GM18508 (cell line): ENCODE measurements around the gene PROSER3.

Experiments used
- ATAC-seq: cut with Tn5 transposase; IDR thresholded peaks from one replicate; pipeline ENCODE4 v1.9.1; 2021; ENCODE audit warnings: moderate number of reproducible peaks; ENCODE audit not compliant: insufficient read depth, unreplicated experiment

The PROSER3 gene

GRCh38 chr19:35736913-35737886, 20.8 kb upstream of the PROSER3 start:
- no peak for ATAC-seq

DNA sequence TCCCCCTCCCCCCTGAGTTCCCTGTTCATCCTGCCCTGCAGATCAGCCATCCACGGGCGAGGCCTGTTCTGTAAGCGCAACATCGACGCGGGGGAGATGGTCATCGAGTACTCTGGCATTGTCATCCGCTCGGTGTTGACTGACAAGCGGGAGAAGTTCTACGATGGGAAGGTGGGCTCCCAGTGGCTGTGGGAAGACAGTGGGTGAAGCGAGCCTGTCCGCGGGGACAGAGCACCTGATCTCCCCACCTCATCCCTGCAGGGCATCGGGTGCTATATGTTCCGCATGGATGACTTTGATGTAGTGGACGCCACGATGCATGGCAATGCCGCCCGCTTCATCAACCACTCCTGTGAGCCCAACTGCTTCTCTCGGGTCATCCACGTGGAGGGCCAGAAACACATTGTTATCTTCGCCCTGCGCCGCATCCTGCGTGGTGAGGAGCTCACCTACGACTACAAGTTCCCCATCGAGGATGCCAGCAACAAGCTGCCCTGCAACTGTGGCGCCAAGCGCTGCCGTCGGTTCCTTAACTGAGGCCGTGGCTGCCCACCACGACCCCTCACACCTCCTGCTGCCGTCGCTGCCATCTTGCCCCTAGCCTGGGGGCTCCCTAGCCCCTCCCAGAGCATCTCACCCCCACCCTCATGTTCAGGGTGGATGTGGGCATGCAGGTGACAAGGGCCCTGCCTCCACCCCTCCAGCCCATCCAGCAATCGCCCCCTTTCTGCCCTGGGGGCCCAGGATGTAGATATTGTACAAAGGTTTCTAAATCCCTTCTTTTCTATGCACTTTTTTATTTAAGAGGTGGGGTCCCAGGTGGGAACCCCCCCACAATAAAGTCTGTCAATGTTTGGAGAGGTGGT, 19.7 kb upstream of the PROSER3 start:
- no peak for ATAC-seq

- ATAC-seq: no peak
Measured at GRCh38 chr19:35738887-35739229, 19.1 kb upstream of the PROSER3 start.

DNA sequence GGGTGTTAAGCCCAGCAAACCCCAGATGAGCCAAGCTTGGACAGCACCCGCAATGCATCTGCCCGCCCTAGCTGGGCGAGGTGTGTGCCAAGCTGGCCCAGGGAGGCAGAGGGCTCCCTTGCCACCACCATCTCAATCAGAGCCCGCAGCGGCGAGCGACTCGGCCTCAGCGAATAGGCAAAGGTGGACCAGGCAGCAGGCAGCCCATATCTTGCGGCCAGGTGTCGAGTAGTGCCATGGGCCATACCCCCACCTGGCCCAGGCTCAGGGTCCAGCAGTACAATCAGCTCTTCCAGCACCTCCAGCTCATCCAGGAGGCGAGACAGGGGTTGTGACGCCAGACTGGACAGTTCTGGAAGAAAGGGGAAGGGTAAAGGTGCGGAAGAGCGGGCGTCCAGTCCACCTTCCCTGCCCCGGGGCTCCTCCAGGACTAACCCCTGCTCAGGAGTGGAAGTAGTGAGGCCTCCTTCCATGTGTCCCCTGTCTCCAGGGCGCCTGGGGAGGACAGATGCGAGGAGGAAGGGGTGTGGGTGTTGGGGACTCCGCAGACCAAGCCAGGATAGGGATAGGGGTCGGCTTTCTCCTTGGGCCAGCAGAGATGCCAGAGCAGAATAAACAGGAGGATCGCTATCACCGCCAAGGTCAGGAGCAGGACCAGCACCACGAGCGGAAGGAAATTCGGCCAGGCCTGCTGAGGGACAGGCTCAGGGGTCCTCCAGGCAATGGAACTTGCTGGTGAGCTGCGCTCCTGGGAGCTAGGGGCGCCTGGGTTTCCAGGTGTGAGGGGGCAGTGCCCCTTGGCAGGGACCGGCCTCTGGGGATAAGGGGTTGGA, 18.5 kb upstream of the PROSER3 start:
- no peak for ATAC-seq

DNA sequence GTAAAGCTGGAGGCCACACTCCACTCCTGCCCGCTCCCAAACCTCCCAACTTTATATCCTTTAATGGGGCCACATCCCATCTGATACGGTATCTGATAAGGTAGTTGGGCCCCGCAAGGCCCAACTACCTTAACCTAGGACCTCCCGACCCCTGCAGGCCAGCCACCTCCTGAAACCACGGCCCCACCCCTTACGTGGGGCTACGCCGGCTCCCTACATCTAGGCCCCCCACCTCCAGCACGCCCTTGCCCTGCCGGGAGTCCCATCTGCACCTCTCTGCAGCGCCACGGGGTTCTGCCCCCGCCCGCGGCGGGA, 17.9 kb upstream of the PROSER3 start:
- ATAC-seq: no peak

- no peak for ATAC-seq
Measured at GRCh38 chr19:35740423-35741202, 17.4 kb upstream of the PROSER3 start.

DNA sequence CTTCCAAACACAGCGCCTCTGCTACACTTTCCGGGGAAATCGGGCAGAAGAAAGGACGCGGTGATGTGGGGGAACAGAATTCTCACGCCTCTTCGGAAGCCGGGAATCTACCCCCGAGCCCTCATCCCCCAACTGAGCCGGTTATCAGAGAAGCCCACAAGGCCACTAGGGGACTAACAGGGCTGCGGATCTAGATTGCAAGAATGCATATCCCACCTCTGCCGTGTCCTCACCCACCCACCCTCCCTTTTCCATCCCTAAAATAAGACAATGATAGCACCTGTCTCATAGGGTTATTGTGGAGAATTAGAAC, 16.8 kb upstream of the PROSER3 start:
- ATAC-seq: no peak

DNA sequence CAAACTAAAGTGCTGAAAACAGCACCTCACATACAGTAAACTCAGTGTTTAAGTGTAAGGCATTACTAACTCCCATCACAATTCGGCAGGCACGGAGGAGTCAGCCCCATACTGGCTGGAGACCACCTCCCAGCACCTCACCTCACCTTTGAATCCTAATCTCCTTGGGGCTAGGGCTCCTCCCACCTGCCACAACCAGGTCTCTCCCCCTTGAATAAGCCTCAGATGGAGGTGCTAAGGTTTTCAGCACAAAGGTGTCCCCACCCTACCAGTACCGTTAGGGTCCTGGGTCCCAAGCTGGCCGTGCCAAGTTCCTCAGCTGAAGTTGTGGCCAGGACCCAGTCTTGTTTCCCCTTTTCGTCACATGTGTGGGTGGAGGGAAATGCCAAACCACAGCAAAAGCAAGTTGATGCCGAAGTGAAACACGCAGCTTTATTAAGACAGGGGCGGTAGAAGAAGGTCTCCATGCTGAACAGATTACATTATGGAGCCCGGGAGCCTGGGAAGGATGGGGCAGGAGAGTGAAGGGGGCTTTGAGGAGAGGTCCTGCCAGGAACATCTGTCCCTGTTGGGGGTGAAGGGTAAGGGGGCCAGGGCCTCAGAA, 15.8 kb upstream of the PROSER3 start, which contains the start of gene IGFLR1:
TSS of gene IGFLR1 (minus strand) at position 332 of the 604 bp plus-strand sequence. CDS start 1,272 bp downstream, outside the sequence.
- no peak for ATAC-seq

- ATAC-seq: no peak
Measured at GRCh38 chr19:35743640-35744429, 14.1 kb upstream of the PROSER3 start.

DNA sequence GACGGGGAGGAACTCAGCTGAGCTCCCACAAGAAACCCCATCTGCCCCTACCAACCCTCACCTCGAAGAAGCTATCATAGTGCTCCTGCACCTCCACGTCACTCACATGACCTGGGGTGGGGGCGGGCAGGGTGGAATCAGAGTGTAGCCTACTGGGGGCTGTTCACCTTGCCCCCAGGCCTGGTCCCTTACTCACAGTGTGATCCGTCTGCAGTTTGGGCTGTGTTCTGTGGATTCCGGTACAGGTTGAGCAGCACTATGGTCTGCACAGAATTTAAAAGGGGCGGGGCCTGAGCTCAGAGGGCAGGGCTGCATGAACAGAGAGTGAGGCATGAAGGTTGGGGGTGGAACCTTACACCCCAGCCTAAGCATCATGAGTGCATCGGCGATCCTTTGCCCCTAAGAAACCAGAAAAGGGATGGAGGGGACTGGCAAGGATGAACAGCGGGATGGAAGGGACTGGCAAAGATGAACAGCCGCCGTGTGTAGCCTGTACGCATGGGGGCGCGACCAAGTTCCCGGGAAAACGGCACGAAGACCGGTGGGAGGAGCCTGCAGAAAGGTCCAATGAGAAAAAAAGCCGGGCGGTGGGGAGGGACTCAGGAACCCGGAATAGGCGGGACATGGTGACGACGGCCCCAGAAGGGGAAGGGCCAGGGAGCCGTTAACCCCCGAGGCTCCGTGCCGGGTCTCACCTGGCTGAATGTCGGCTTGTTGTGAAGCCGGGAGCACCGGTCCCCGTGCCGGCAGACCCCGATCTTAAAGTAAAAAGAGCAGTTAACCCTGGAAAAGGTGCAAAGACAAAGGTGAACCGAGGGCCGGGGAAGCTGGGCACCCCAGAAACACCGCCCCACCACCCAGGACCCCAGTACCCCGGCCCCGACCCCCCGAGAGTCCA, 13.3 kb upstream of the PROSER3 start:
- no peak for ATAC-seq

- no peak for ATAC-seq
Measured at GRCh38 chr19:35745328-35746086, 12.5 kb upstream of the PROSER3 start, which contains the start of the genes PSENEN and U2AF1L4. TSS of gene PSENEN (plus strand) at chr19:35745651. CDS start at chr19:35745931, 280 bp downstream. TSS of gene U2AF1L4 (minus strand) at chr19:35745418. CDS start at chr19:35745391, 27 bp downstream.

- ATAC-seq: no peak
Measured at GRCh38 chr19:35746087-35746462, 11.9 kb upstream of the PROSER3 start.

GRCh38 chr19:35746531-35746930, 11.4 kb upstream of the PROSER3 start:
- ATAC-seq: no peak

DNA sequence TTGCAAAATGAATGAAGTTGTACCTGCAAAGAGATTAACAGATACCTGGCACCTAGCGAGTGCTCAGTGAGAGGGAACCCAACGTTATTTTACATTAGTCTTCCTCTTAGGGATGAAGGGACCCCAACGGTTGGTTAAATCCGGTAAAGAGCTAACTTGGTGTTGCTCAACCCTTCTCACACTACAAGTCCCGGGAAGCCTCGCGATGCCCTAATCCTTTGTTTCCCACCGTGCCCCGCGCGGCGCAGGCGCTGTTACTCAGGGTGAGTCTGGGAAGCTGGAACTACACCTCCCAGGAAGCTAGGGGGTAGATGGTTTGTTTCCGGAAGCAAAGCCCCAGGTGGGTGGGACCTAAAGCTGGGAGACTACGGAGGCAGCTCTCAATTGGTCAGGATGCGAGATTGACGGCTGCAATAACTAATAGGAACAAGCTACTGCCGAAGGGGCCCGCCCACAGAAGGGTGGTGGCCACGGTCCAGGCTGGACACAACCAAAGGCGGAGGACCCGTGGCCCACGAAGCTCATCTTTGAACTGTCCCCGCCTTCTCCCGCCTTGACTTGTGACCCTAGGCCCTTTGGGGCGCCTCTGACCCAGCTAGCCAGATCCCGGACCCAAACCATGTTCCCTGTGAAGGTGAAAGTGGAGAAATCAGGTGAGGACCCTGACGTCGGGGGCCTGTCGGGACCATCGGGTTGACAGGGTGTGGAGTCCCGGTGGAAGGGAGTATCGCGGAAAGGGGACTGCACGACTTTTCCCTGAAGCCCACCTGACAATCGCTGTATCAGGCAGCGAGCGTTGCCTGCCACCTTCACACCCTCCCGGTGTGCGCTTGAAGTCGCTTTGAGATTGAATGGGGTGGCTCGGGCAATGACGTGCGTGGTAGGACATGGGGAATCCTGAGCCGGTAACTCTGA, 9.6 kb upstream of the PROSER3 start, which contains the start of gene LIN37:
TSS of gene LIN37 (plus strand) at position 471 of the 915 bp plus-strand sequence. CDS start at position 620, 149 bp downstream.
- peak; percentile 51 for ATAC-seq

- ATAC-seq: no peak
Measured at GRCh38 chr19:35750167-35750566, 7.8 kb upstream of the PROSER3 start.
